NCI-H748 (cell line): ENCODE data around the gene MATCAP1.

Experiments
- DNase-seq: peaks from one replicate; lab custom pipeline; 2025; ENCODE audit not compliant: unreplicated experiment; lab: John Stamatoyannopoulos, UW

The MATCAP1 gene

DNA sequence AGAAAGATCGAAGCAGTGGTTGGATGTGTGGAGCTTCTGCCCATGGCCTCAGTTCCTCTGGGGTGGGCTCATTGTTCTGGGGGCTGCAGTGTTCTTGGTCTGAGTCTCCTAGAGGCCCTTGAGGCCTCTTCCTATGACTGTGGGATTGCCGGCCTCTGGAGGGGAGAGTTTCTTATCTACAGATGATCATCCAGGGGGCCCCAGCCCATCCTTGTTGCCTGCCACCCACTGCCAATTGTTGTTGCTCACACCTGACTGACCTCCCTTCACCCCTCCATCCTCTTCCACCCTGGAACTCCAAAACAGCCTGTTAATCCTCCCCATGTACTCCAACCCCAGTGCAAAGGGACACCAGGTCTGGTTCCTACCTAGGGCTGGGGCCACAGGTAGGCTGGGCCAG is 38.8 kb downstream of the MATCAP1 start:
- DNase-seq, result no peak

DNA sequence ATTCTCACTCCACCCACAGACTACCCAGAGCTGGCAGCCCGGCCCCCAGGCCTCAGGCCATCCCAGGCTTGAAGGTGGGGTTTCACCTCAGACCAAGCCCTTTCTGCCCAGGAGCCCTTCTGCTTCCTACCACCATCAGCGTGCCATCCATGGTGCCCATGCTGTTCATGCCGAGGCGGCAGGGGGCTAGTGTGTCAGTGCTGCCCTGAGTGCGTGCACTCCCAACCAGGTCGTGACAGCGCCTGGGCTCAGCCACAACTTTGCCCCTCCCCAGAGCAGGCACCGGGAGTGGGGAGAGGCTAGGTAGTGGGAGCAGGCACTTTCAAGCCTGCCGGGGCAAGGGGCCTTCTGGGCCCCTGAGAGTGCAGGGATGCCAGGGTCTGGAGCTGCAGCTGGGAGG is 41.4 kb downstream of the MATCAP1 start:
- no peak for DNase-seq

DNA sequence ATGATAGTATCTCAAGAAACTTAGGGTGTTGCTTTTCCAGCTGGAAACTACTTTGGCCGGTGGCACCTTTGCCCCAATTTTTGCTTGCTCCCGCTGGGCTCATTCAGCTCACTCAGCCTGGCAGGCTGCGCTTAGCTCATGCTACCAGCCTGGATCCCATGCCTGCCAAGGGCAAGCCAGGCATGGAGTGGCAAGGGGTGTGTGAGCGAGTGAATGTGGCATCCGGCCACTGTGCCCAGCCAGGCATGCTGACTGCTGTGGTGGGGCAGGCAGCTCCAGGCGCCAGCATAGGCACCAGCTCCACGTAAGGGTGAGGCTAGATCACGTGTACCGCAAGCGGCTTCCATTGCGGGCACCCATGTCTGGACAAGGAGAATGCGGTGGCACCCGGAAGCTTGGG is 42.4 kb downstream of the MATCAP1 start:
- no peak for DNase-seq

DNA sequence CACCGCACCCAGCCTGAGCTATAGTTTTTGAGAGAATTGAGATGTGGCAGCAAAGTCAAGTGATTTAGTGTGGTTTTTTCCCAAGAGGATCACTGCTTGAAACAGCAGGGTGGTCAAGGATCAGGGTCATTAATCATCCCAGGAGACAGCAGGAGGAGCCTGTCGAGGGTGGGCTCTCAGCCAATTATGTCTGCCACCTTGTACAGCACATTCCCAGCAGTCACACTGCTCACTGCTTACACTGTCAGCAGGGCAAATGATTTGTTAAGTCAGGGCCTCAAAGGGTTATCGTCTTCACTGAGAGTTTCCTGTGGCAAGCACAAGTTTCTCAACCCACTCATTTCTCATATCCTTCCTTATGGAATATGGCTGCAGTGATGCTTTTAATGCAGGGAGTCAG is 46.2 kb downstream of the MATCAP1 start:
- no peak for DNase-seq

DNA sequence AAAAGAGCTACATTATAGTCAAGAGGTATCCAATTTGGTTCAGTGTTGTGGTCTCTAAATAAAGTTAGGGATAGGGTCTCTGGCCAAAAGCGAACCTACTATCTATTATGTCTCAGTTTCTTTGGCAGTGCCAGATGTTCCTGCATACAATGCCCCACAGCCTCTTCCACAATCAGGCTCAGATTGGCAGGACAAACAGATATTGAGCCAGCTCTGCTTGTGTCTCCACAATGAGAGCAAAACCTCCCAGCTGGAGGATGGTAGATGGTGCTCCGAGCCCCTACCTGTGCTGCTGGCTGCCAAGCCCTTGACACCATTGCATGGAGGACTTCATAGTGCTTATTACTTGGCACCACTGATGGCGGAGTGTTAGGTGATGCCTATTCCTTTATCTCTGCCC is 54.3 kb downstream of the MATCAP1 start:
- no peak for DNase-seq

DNA sequence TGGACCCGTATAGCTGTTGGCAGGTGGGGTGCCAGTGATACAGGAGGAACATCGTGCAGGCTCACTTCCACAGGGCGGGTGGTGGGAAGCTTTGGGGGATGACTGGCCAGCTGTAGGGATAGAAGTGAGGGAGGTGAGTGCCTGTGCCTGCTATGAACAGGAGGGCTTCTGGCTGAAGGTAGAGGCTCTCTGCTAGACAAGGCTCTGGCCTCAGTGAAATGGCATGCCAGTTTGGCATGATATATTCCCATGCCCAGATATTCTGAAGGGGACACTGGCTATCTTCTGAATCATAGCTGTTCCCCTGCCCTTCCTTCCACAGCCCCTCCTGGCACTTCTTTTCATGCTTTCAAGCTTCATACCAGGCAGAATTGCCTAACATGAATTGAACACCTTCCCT is 54.9 kb downstream of the MATCAP1 start:
- DNase-seq, result no peak

DNA sequence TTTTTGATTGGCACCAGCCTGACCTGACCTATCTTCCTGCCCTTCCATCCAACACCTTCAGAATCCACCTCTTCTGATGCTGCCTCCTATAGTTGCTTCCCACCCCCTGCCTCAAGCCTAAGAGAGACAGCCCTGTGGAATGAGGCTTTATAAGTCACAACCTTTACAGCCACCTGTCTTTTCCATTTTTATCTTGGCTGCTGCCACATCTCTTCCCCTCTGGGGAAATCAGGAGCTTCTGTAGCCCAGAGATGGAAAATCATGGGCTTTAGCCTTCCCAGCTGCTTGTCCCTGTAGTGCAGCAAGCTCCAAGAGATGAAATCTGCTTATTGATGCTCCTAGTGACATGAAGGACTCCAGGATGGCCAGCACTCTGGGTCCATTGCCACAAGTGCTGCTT is 55.3 kb downstream of the MATCAP1 start:
- no peak for DNase-seq
